Fibroblast of peridontal ligament (primary cell): ENCODE measurements around the gene CDC37.

ENCODE experiments used
- DNase-seq: peaks from one replicate; pipeline ENCODE4 v3.0.0-alpha.2; 2010; ENCODE audit errors: extremely low read depth

CDC37 gene

GRCh38 chr19:10403137-10404021 is at the start of gene CDC37:
CDC37 (minus strand) TSS chr19:10403542; CDS start chr19:10403479, 63 bp downstream.
- peak; percentile 95 for DNase-seq

DNA sequence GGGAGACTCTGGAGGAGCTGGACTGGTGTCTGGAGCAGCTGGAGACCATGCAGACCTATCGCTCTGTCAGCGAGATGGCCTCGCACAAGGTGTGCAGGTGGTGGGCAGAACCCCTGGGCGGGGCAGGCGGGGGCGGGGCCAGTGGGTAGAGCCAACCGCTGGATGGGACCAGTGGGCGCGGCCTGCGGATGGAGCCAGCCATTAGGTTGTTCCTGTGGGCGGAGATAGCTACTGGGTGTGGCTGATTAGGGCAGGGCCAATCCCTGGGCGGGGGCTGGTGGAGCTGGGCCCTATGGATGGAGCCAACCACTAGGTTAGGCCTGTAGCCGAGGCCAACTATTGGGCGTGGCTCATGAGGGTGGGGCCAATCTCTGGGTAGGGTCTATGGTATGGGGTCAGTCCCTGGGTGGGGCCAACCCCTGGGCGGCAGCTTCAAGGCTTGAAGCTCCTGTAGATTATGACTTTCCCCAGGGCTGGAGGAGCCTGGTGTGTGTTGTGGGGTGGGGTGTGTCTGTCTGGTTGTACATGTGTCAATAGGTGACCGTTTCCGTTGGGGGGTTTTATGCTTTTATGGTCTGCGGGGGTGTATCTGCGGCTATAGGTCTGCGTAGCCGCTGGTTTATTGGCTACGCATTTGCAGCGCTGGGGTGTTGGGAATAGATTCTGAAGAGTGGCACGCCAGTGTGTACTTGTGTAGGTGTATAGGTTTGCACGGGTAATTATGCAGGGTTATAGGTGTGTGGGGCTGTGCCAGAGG is 47.7 kb upstream of the CDC37 start:
- no peak for DNase-seq

- DNase-seq = no peak
Measured at GRCh38 chr19:10450191-10450852, 47.0 kb upstream of the CDC37 start.

DNA sequence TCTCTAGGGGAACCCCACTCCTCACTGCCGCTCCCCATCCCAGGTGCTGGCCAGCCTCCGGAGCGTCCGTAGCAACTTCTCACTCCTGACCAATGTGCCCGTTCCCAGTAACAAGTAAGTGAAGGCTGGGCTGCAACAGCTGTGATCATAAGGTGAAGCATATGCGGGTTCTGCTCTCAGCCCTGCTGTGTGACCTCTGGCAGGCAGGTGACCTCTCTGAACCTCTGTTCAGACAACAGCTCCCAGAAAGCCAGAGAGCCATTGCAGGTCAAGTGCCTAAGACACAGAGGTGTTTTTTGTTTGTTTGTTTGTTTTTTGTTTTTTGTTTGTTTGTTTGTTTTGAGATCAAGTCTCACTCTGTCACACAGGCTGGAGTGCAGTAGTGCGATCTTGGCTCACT is 45.7 kb upstream of the CDC37 start:
- no peak for DNase-seq

DNA sequence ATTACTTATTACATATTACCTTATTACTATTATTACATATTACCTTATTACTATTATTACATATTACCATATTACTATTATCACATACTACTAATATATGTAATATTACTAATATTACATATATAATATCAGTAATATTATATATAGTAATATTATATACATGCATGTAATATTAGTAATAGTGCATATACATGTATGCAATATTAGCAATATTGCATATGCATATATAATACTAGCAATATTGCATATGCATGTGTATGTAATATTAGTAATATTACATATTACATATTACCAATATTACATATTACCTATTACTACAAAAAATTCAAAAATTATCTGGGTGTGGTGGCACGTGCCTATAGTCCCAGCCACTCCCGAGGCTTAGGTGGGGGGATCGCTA is 39.4 kb upstream of the CDC37 start:
- DNase-seq = no peak

- DNase-seq = no peak
Measured at GRCh38 chr19:10439588-10439987, 36.2 kb upstream of the CDC37 start.

DNA sequence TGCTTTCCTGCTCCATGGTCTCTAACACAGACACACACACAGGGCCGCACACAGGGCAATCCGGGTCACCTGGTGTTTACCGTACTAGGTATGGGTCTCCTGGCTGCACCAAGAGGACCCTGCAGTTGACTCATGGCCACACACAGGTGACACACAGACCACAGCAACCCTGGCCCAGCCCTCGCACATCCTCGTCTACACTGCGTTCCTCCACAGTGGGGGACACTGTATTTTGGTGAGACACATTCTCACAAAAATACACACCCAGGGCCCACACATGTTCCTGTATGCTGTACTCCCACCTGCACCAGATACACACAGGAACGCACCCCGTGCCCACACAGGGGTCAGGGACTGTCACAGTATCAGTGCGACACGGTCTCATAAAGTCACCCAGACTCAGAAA is 29.8 kb upstream of the CDC37 start:
- no peak for DNase-seq

GRCh38 chr19:10432736-10433130 is 29.4 kb upstream of the CDC37 start:
- DNase-seq = no peak

GRCh38 chr19:10431943-10432735 is 28.8 kb upstream of the CDC37 start:
- no peak for DNase-seq

DNA sequence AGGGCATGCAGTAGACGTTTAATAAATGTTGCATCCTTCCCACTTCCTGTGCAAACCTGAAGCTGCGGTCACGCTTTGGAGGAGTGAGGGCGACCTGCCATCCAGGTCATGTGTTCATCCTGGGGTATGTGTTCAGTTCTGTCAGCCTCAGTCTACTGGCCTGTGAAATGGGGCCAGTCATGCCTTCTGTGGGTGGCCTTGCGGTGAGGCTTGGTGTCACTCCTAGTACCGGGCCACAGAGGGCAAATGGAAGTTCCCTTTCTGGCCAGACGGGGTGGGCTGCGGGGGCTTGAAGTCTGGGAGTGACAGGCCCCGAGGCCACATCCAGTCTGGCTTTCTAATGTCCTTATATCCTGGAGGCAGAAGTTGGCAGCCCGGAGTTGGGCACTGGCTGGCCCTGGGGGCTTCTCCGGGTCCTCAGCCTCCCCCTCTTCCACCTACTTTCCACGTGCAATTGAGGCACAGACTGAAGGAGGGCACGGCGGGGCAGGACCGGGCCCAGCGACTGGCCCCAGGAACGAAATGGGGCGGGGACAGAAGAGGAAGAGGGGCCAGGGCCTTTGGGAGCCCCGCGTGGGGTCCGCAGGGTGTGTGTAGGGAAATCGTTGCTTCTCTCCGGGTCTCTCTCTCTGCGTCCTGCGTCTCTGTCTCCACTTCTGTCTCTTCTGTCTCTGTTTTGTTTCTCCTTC is 28.1 kb upstream of the CDC37 start:
- DNase-seq = no peak

DNA sequence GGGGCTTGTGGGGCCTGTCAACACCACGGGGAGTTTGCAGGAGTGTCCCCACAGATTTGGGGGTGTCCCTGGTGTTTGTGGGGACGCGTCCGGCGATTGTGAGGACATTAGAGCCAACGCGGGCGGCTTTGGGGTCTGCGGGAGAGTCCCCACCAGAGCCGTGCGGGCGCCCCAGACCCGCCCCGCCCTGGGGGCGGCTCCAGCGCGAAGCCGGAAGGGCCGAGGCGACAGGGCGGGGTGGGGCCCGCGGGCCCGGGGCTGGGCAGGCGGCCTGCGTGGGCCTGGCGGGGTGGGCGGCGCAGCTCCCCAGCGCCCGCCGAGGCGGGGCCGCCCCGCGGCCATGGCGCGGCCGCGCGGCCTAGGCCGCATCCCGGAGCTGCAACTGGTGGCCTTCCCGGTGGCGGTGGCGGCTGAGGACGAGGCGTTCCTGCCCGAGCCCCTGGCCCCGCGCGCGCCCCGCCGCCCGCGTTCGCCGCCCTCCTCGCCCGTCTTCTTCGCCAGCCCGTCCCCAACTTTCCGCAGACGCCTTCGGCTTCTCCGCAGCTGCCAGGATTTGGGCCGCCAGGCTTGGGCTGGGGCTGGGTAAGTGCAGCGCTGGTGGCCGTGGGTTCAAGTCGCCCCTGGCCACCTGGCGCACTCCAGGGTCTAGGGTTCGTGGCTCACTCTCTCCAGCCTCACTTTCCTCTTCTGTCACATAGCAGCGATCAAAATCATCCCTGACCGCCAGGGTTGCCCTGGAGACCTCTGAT is 27.3 kb upstream of the CDC37 start:
- no peak for DNase-seq

DNA sequence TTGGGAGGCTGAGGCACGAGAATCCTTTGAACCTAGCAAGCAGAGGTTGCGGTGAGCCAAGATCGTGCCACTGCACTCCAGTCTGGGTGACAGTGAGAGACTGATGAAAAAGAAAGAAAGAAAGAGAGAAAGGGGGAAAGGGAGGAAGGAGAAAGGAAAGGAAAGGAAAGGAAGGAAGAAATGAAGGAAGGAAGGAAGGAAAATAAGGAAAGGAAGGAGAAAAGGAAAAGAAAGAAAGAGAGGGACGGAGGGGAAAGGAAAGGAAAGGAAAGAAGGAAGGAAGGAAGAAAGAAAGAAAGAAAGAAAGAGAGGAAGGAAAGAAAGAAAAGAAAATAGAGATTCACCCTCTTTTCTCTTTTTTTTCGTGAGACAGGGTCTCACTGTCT is 25.6 kb upstream of the CDC37 start:
- no peak for DNase-seq

DNA sequence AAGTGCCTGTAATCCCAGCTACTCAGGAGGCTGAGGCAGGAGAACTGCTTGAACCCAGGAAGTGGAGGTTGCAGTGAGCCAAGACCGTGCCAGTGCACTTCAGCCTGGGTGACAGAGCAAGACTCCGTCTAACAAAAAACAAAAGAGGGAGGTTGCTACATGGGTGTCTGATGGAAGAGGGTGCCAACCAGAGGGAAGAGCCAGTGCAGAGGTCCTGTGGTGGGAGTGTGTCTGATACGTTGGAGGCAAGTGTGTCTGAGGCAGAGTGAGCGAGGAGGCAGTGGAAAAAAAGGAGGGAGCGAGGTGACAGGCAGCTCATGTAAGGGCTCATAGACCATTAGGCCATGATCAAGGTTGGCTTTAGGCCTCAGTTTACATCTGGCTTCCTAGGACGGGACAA is 23.8 kb upstream of the CDC37 start:
- no peak for DNase-seq

DNA sequence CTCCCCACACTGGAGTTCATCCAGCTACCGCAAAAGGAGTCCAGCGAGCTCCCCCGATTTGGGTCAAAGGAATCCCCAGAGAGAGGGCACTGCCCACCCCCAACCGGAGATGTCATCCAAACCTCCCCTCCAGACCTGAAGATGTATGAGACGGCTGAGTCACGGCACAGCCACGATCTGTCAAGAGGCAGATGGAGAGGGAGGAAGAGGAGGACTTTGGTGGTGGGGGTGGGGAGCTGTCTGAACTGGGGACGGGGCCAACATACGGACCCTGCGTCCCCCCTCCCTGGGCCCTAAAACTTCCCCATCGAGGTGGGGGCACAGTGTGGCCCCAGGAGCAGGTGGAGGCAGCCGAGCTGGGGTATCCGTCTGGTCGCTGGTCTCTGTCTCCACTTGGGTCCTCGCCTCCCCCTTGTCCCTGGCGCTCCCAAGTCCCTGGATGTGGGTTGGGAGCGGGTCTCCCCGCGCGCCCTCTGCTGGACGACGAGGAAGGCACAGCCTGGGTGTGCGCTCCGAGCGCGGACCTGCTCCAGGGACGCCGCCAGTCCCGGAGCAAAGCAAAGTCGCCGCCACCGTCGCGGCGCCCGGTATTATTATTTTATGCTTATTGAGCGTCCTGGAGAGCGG is 20.8 kb upstream of the CDC37 start:
- peak; percentile 58 for DNase-seq

DNA sequence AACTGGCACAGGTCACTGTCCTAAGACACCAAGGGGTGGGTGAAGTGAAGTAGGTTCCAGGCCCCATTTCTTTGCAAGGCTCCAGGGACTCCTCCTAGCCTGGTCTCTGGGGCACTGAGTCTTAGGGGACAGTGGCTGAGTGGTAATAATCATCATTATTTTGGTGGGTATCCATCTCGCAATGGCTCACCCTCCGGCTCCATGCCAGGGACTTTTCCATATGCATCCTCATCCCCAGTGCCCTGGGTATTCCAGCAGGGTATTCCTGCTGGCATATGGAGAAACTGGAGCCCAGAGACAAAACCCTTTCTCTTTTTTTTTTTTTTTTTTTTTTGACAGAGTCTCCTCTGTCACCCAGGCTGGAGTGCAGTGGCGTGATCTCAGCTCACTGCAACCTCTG is 19.5 kb upstream of the CDC37 start:
- DNase-seq = no peak

- no peak for DNase-seq
Measured at GRCh38 chr19:10422046-10422461, 18.7 kb upstream of the CDC37 start.

GRCh38 chr19:10421240-10422045 is 18.1 kb upstream of the CDC37 start:
- DNase-seq = no peak

GRCh38 chr19:10420444-10421239 is 17.3 kb upstream of the CDC37 start, which contains the start of gene PDE4A:
PDE4A (plus strand) TSS chr19:10420538; CDS start chr19:10420765, 227 bp downstream.
- DNase-seq = no peak
